Amygdala (tissue), 56 donors: ENCODE results near the gene EPHA4.

Source experiments
- DNase-seq, 56 donors: peaks; one replicate each; lab custom pipeline; 2025; lab: John Stamatoyannopoulos, UW

Gene EPHA4

GRCh38 chr2:221572219-221572820, at the start of gene EPHA4:
Gene EPHA4, minus strand, starts transcription at chr2:221572304. Its CDS starts 56 bp downstream, at chr2:221572248.
- DNase-seq, result peak in 55 of 56 donors; percentile 23 to 91 (median 73)

- no peak for DNase-seq
Measured at GRCh38 chr2:221618007-221618406, 45.9 kb upstream of the EPHA4 start.

GRCh38 chr2:221616561-221616960, 44.5 kb upstream of the EPHA4 start:
- DNase-seq, result peak in 1 of 56 donors; percentile 6

- no peak for DNase-seq
Measured at GRCh38 chr2:221614274-221614673, 42.2 kb upstream of the EPHA4 start.

GRCh38 chr2:221612800-221613199, 40.7 kb upstream of the EPHA4 start:
- no peak for DNase-seq

- no peak for DNase-seq
Measured at GRCh38 chr2:221612161-221612560, 40.1 kb upstream of the EPHA4 start.

DNA sequence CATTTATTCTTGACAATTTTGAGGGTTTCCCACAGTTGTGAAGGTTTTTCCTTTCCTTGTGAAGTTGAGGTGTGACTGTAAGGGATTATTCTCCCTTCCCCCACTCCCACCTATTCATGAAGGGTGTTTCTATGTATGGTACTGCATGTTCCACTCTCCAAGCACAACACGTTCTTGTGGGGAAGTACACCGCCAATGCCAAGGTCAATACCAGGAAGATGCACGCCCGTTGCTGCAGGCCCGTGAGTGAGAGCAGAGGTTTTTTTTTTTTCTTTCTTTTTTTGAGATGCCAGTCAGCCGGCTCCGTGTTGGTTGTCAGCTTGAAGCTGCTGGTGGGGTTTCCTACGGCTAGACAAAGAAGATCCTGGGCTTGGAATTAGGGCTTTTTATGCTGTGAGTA, 38.6 kb upstream of the EPHA4 start:
- no peak for DNase-seq

DNA sequence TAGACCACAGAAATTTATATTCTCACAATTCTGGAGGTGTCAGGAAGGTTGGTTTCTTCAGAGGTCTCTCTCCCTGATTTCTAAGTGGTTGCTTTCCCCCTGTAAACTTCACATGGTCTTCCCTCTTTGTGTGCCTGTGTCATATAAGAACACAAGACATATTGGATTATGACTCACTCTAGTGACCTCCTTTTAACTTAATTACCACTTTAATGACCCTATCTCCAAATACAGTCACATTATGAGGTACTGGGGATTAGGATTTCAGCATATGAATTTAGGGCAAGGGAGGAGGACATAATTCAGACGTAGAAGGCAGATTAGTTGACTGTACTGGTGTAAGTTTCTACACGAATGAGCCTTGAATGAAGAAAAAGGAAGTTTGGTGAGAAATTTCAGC, 38.2 kb upstream of the EPHA4 start:
- no peak for DNase-seq

- DNase-seq, result no peak
Measured at GRCh38 chr2:221608442-221608841, 36.3 kb upstream of the EPHA4 start.

DNA sequence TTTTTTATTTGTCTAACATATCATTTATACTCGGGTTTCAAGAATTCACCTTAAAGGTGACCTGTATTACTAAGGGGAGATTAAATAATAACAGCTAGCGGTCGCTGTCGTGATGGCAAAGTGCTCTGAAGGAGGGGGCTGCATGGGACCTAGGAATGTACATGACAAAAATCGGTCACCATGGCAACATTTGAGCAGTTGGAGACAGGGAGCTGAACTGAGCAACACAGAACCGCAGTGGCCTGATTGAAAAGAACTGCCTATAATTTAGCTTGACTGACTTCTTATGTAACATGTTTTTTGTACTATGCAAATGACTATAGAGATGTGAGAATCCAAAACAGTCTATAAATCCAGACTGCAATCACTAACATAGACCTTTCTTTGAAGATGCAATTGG, 34.3 kb upstream of the EPHA4 start:
- peak in 14 of 56 donors; percentile 1 to 38 (median 9) for DNase-seq

GRCh38 chr2:221605751-221606240, 33.7 kb upstream of the EPHA4 start:
- no peak for DNase-seq

DNA sequence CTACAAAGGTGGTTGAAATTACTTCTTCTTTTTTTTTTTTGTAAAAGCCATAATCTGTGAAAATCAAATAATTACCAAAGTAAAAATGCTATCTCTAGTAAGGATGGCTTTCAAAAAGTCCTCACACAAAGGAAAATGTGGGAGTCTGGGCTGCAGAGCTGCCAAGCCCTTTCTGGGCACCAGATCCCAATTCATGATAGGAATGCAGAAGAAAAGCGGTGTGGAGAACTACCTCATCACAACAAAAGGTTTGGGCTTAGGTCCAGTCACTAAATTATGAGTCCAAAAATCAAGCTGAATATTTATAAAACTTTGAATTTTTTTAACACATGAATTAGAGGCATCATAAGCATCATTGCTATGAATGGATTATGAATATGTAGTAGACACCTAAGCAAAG, 30.8 kb upstream of the EPHA4 start:
- peak in 4 of 56 donors; percentile 4 to 24 (median 12) for DNase-seq

DNA sequence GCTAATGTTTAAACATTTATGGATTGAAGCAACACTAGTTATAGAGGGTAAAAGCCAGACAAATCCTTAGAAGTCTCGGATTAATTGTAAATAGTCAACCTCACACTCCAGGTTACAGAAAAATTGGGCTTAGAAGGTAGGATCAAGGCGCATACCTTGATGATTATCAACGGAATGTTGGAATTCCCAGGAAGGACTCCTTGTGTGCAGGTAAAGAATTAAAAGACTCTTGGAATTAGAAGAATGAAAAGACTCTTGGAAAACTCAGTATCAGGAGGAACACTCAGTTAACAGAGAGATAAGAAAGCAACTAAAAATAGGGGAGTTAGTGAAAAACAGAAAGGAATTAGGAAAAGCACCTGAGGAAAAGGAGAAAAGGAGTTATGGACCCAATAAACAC, 29.3 kb upstream of the EPHA4 start:
- DNase-seq, result no peak

DNA sequence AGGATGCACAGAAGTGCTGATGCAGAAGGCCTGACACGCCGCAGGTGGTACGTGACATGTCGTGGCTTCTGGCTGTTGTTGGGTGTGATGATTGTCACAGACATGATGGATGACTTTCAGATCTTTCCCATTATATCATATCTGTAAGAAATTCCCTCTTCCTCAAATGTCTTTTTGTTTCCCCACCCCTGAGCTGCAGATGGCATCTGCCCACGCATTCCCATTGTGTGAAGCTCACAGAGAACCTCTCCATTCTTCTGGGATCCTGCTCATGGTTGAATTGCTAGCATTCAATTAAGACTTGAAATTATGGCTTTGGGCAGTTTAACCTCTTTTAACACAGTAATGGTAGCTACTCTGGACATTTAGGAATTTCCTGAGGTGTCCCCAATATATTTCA, 28.3 kb upstream of the EPHA4 start:
- peak in 11 of 56 donors; percentile 2 to 36 (median 11) for DNase-seq

DNA sequence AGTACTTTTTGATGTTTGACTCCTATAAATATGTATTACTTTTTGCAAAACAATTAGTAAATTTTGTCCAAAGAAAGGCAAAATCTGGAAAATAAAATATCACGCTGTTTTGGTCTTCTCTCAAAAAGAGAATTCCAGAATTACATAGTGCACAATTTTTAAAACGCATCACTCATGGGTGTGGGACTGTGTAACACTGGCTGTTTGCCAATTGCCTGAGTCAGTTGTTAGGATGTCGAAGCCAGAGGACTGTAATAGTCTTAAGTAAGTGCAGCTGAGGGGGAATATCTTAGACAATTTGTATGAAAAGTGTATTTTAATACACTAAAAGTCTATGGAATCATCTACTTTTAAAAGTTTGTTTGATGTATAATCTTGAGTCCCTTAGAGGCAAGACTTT, 24.1 kb upstream of the EPHA4 start:
- DNase-seq, result no peak

- no peak for DNase-seq
Measured at GRCh38 chr2:221590861-221591365, 18.8 kb upstream of the EPHA4 start.

DNA sequence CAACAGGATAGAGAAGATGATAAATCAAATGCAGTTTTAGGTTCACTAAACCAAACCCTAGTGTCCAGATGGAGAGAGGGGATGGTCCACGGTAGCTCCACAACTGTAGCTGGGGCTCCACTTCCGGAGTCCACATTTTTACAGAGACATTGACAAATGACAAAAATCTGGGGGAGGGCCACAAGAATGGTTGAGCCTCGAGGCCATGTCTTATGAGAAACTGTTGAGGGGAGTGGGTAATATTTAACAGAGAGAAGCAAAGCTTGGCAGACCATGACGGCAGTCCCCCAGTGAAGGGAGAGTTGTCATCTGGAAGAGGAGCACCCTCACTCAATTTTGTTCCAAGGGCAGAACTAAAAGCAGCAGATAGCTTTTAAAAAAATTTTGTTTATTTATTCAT, 17.6 kb upstream of the EPHA4 start:
- no peak for DNase-seq

DNA sequence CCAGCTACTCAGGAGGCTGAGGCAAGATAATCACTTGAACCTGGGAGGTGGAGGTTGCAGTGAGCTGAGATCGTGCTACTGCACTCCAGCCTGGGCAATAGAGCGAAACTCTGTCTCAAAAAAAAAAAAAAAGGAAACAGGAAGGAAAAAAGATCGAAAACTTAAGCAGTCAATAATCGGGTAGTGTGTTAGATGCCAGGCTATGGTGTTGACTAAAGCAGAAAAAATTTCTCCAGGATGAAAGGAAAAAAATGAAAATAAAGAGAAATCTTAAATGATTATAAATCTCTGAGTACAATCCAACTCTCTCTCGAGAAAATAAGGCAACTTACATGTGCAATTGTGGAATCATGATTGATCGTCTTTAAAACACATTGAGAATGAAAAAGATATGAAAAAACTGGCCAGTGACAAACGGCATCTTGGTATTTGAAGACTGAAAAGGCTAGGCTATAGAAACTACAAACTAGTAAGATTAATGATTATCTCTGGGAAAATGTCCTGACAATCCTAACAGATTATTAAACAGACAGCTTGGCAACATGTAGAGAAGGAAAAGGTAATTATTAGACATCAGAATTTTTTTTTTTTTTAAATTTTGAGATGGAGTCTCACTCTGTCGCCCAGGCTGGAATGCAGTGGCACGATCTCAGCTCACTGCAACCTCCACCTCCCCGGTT, 16.3 kb upstream of the EPHA4 start:
- DNase-seq, result no peak

DNA sequence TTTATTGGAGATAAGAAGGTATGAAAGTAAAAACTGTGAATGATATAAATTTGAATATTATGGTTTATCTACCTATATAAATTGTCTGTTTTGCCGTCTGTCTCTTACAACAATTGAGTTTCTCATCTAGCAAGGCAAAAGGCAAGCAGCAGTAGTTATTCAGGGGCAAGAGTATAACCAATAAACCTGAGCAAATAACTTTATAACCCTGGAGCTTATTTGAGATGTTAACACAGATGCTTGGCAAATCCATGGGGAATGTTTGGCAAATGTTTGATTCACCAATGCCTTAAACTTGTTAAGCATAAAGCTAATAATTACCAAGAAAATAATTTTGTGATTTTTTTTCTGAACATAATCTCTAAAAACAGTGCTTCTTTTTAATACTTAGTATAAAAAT, 9.9 kb upstream of the EPHA4 start:
- no peak for DNase-seq

DNA sequence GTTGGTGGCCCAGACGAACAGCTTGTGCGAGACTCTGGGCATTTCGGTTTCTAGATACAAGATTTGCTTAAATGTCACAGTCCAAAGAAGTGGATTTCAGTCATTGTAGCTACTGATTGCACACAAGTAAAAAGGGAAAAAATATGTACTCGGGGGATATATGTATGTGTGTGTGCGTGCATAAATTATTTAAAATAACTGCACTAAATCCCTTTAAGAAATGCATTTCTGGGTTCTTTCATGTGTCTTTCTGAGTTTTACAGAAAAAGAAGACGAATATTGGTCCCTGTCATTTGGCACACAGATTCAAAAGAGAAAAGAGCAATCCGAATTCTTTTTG, 2.1 kb upstream of the EPHA4 start:
- DNase-seq, result no peak

DNA sequence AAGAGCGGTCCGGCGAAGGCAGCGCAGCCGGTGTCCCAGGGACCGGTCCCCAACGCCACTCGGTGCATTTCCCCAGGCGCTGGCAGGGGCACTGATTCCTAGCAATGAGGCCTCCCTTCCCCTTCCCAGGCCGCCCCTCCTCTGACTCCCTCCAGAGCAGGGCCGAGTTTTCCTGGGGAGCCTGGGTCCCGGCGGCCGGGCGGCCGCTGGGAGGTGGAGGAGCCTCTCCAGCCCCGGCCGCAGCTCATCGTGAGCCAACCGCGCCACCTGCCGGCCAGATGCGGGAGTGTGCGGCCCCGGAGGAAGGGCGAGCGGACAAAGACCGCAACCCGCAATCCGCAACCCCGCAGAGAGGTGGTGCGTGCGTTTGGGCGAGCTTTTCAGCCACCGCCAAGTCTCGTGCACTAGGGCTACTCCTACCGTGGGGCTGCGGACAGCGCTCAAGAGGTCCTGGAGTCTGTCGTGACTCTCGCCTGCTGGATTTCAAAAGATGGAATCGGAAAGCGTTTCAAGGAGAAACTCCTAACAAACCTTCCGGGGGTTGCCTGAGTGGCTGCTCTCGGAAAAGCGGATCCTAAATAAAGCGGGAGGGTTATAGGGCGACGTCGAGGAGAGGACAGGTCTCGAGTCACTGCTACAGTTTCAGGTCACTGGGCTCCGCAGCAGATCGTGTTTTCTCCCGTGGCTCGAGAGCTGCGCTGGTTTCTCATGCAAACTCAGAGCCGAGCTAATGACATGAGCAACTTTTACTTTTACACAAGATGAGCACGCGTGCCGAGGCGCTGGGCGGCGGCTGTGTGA, 1.5 kb upstream of the EPHA4 start:
- DNase-seq, result peak in 55 of 56 donors; percentile 21 to 90 (median 70)
